Caco-2 (cell line): ENCODE results near the gene AP3B1. TPM values are rescaled to one million over a fixed set of nuclear protein-coding genes. Genes with fewer than 3 reads are reported as not detected.

Experiments
- BruUV-seq: library from RNA; stranded (reverse); fragments of 400-500 nt; replicated peaks from 2 replicates; lab custom pipeline; 2021; lab: Mats Ljungman, UMichigan
- CTCF ChIA-PET: fragments of 300-600 bp; sonication (Branson Sonifier 250); formaldehyde crosslinking; loops from one replicate; lab custom pipeline; 2022; ENCODE audit warnings: antibody characterized with exemption; lab: Charles Lee
- POLR2A ChIA-PET: fragments of 300-600 bp; sonication (Branson Sonifier 250); formaldehyde crosslinking; loops from one replicate; lab custom pipeline; 2022; ENCODE audit warnings: antibody characterized with exemption; lab: Charles Lee
- DNase-seq, 2 experiments: peaks; one replicate each; pipeline versions ENCODE4 v3.0.0 to v3.0.0-alpha.2; 2020 to 2022
- H3K27me3 ChIP-seq: replicated peaks from 2 replicates; pipeline ENCODE4 v1.6.0; 2011; ENCODE audit warnings: low read length; ENCODE audit not compliant: control insufficient read depth, insufficient read depth
- H3K36me3 ChIP-seq: 2 replicates; pipeline ENCODE4 v1.5.1; 2011; ENCODE audit warnings: low read length; ENCODE audit not compliant: control insufficient read depth, insufficient read depth
- H3K4me1 ChIP-seq: fragments of 250-450 bp; sonication (Bioruptor Pico); 2 replicates; pipeline ENCODE4 v1.5.1; 2020; ENCODE audit warnings: mild to moderate bottlenecking
- H3K4me3 ChIP-seq: 2 replicates; pipeline ENCODE4 v1.5.1; 2011; ENCODE audit warnings: low read depth, mild to moderate bottlenecking, control low read depth, low read length
- H3K9me3 ChIP-seq: fragments of 250-450 bp; sonication (Bioruptor Pico); 2 replicates; pipeline ENCODE4 v1.5.1; 2020; ENCODE audit warnings: mild to moderate bottlenecking, moderate library complexity
- H3K27ac Mint-ChIP-seq: one replicate; pipeline ENCODE4 v1.8.0; 2022; ENCODE audit warnings: mixed read lengths; ENCODE audit not compliant: unreplicated experiment
- H3K27me3 Mint-ChIP-seq: one replicate; pipeline ENCODE4 v1.8.0; 2022; ENCODE audit warnings: mixed read lengths; ENCODE audit not compliant: insufficient read depth, unreplicated experiment
- H3K36me3 Mint-ChIP-seq: one replicate; pipeline ENCODE4 v1.8.0; 2022; ENCODE audit warnings: mild to moderate bottlenecking, mixed read lengths; ENCODE audit not compliant: insufficient read depth, unreplicated experiment
- H3K4me1 Mint-ChIP-seq: one replicate; pipeline ENCODE4 v1.8.0; 2022; ENCODE audit warnings: low read depth, mixed read lengths; ENCODE audit not compliant: unreplicated experiment
- H3K4me3 Mint-ChIP-seq: one replicate; pipeline ENCODE4 v1.8.0; 2022; ENCODE audit warnings: mild to moderate bottlenecking, moderate library complexity, mixed read lengths; ENCODE audit not compliant: unreplicated experiment
- H3K9me3 Mint-ChIP-seq: one replicate; pipeline ENCODE4 v1.8.0; 2022; ENCODE audit warnings: mixed read lengths; ENCODE audit not compliant: unreplicated experiment
- CTCF ChIP-seq, 2 experiments: fragments of 200-600 bp in 1 of 2; IDR thresholded peaks; 1 replicate in 1 of 2; 2 replicates in 1 of 2; pipeline versions ENCODE4 v1.5.1 to v1.8.0; 2011 to 2022; ENCODE audit warnings: antibody characterized with exemption in 1 of 2, control low read depth in 1 of 2, inconsistent platforms in 1 of 2, low read depth in 1 of 2, low read length in 1 of 2, mild to moderate bottlenecking in 1 of 2, moderate library complexity in 1 of 2; ENCODE audit not compliant: insufficient read depth in 1 of 2, severe bottlenecking in 1 of 2, unreplicated experiment in 1 of 2
- intact Hi-C: fragments of 100-400 bp; cut with micrococcal nuclease; formaldehyde crosslinking; loops from one replicate; pipeline ENCODE4 v1.10.0; 2022; ENCODE audit not compliant: unreplicated experiment
- total RNA-seq: library from RNA; stranded (reverse); gene quantifications from 2 replicates; pipeline ENCODE4 v1.2.3, GENCODE V29; 2022

Gene AP3B1
- total RNA-seq, 1 experiment from 2014 or later: 52.7 TPM

GRCh38 chr5:78288246-78288645 lies 6.3 kb downstream of the AP3B1 start:
- Mint-ChIP-seq H3K36me3 (no peaks in the 10 kb centered on the region), H3K27me3 (no peaks in the 10 kb centered on the region), H3K27ac (no peak overlapping the region), H3K4me1 (peaks cover 20% of the 10 kb centered on the region), H3K9me3 (no peaks in the 10 kb centered on the region), H3K4me3 (no peak overlapping the region)
- no peaks in the 10 kb centered on the region for H3K27me3 ChIP-seq
- H3K4me3 ChIP-seq: no peak overlapping the region
- TF ChIP-seq CTCF (IDR thresholded peaks at IDR 0.05; ENCODE audit: insufficient read depth in 1 of 2, low read depth in 1 of 2, low read length in 1 of 2, severe bottlenecking in 1 of 2, unreplicated experiment in 1 of 2): no peak
- CTCF ChIA-PET: no interaction called here
- H3K36me3 ChIP-seq: no peaks in the 10 kb centered on the region
- H3K9me3 ChIP-seq: no peaks in the 10 kb centered on the region
- BruUV-seq: no TSS peak
- no peak for DNase-seq
- intact Hi-C loops: no loop called here
- POLR2A ChIA-PET: no interaction called here
- H3K4me1 ChIP-seq: no peaks in the 10 kb centered on the region

GRCh38 chr5:78287833-78288232 lies 6.7 kb downstream of the AP3B1 start:
- intact Hi-C loops: no loop called here
- no peak for DNase-seq
- TF ChIP-seq CTCF (IDR thresholded peaks at IDR 0.05; ENCODE audit: insufficient read depth in 1 of 2, low read depth in 1 of 2, low read length in 1 of 2, severe bottlenecking in 1 of 2, unreplicated experiment in 1 of 2): no peak
- H3K4me1 Mint-ChIP-seq: peaks cover 22% of the 10 kb centered on the region
- Histone ChIP-seq H3K27me3 (no peaks in the 10 kb centered on the region), H3K9me3 (no peaks in the 10 kb centered on the region), H3K4me1 (no peaks in the 10 kb centered on the region), H3K4me3 (no peak overlapping the region), H3K36me3 (no peaks in the 10 kb centered on the region)
- H3K27me3 Mint-ChIP-seq: no peaks in the 10 kb centered on the region
- BruUV-seq: no TSS peak
- no peak overlapping the region for H3K27ac Mint-ChIP-seq
- no peaks in the 10 kb centered on the region for H3K9me3 Mint-ChIP-seq
- CTCF ChIA-PET: no interaction called here
- POLR2A ChIA-PET: no interaction called here
- H3K4me3 Mint-ChIP-seq: no peak overlapping the region
- H3K36me3 Mint-ChIP-seq: no peaks in the 10 kb centered on the region

- no TSS peak for BruUV-seq
- Histone ChIP-seq H3K36me3 (no peaks in the 10 kb centered on the region), H3K4me1 (no peaks in the 10 kb centered on the region), H3K9me3 (no peaks in the 10 kb centered on the region), H3K4me3 (no peak overlapping the region), H3K27me3 (no peaks in the 10 kb centered on the region)
- Mint-ChIP-seq H3K27me3 (no peaks in the 10 kb centered on the region), H3K27ac (no peak overlapping the region), H3K9me3 (no peaks in the 10 kb centered on the region), H3K36me3 (no peaks in the 10 kb centered on the region), H3K4me3 (no peak overlapping the region), H3K4me1 (peaks cover 22% of the 10 kb centered on the region)
- POLR2A ChIA-PET: no interaction called here
- DNase-seq: no peak
- intact Hi-C loops: no loop called here
- CTCF ChIA-PET: no interaction called here
- no peak for TF ChIP-seq CTCF (IDR thresholded peaks at IDR 0.05; ENCODE audit: insufficient read depth in 1 of 2, low read depth in 1 of 2, low read length in 1 of 2, severe bottlenecking in 1 of 2, unreplicated experiment in 1 of 2)
Measured at GRCh38 chr5:78287169-78287568, 7.3 kb downstream of the AP3B1 start.
